ENCODE measurements around the gene NUDT19.
A peak's percentile ranks its signal among the peaks of the same experiment; 100 is the strongest.

The NUDT19 gene

GRCh38 chr19:32676895-32677359 lies 14.7 kb upstream of the NUDT19 start:
- H3K4me3 ChIP-seq (ENCODE audit: low read depth, low read length) = no peak overlapping the region
- TF ChIP-seq CTCF (IDR thresholded peaks at IDR 0.05; ENCODE audit: low read depth, low read length, missing control alignments) = no peak
- H3K27ac ChIP-seq = no peak overlapping the region
- DNase-seq = no peak
- in situ Hi-C loops (cut with HindIII; ENCODE audit: low pct_ligation_motif_present, low sequenced_read_pairs) = no loop called here
- peaks cover 23% of the 10 kb centered on the region for H3K27me3 ChIP-seq (replicated peaks)
- H3K36me3 ChIP-seq (replicated peaks) = no peaks in the 10 kb centered on the region

- Histone ChIP-seq H3K4me3 (ENCODE audit: low read depth, low read length) (no peak overlapping the region), H3K36me3 (replicated peaks) (no peaks in the 10 kb centered on the region), H3K27ac (no peak overlapping the region), H3K27me3 (replicated peaks) (peaks cover 23% of the 10 kb centered on the region)
- in situ Hi-C loops (cut with HindIII; ENCODE audit: low pct_ligation_motif_present, low sequenced_read_pairs) = no loop called here
- DNase-seq = no peak
- TF ChIP-seq CTCF (IDR thresholded peaks at IDR 0.05; ENCODE audit: low read depth, low read length, missing control alignments) = peak; percentile 11
Measured at GRCh38 chr19:32677657-32678056, 14.0 kb upstream of the NUDT19 start.

- TF ChIP-seq CTCF (IDR thresholded peaks at IDR 0.05; ENCODE audit: low read depth, low read length, missing control alignments) = no peak
- Histone ChIP-seq H3K27ac (no peak overlapping the region), H3K4me3 (ENCODE audit: low read depth, low read length) (no peak overlapping the region), H3K36me3 (replicated peaks) (no peaks in the 10 kb centered on the region), H3K27me3 (replicated peaks) (peaks cover 21% of the 10 kb centered on the region)
- no peak for DNase-seq
- in situ Hi-C loops (cut with HindIII; ENCODE audit: low pct_ligation_motif_present, low sequenced_read_pairs) = no loop called here
Measured at GRCh38 chr19:32680986-32681385, 10.6 kb upstream of the NUDT19 start.

- Histone ChIP-seq H3K4me3 (ENCODE audit: low read depth, low read length) (no peak overlapping the region), H3K27me3 (replicated peaks) (peaks cover 8% of the 10 kb centered on the region), H3K36me3 (replicated peaks) (no peaks in the 10 kb centered on the region), H3K27ac (no peak overlapping the region)
- no peak for TF ChIP-seq CTCF (IDR thresholded peaks at IDR 0.05; ENCODE audit: low read depth, low read length, missing control alignments)
- in situ Hi-C loops (cut with HindIII; ENCODE audit: low pct_ligation_motif_present, low sequenced_read_pairs) = no loop called here
- no peak for DNase-seq
Measured at GRCh38 chr19:32682317-32682716, 9.3 kb upstream of the NUDT19 start.

GRCh38 chr19:32686847-32687475 lies 4.7 kb upstream of the NUDT19 start:
- H3K27me3 ChIP-seq (replicated peaks) = no peaks in the 10 kb centered on the region
- no peak for DNase-seq

More at GRCh38 chr19:32686847-32687475, 4.7 kb upstream of the NUDT19 start:
- Histone ChIP-seq H3K27ac (no peak overlapping the region), H3K36me3 (replicated peaks) (no peaks in the 10 kb centered on the region), H3K4me3 (ENCODE audit: low read depth, low read length) (no peak overlapping the region)
- in situ Hi-C loops (cut with HindIII; ENCODE audit: low pct_ligation_motif_present, low sequenced_read_pairs) = no loop called here
- TF ChIP-seq CTCF (IDR thresholded peaks at IDR 0.05; ENCODE audit: low read depth, low read length, missing control alignments) = no peak
